Uterus (tissue), 4 donors: Measurements from ENCODE around the gene CRYBG1. TPM values are rescaled to one million over a fixed set of nuclear protein-coding genes. Genes with fewer than 3 reads are reported as not detected.
A peak's percentile ranks its signal among the peaks of the same experiment; 100 is the strongest.

Source experiments
- DNase-seq, 2 donors: peaks; one replicate each; pipeline ENCODE4 v3.0.0-alpha.2; 2019 to 2020
- H3K27ac ChIP-seq, 2 donors: fragments of 200-600 bp; sonication (generic); 1 replicate in 1 of 2; 2 replicates in 1 of 2; pipeline ENCODE4 v1.5.1; 2016 to 2018
- H3K27me3 ChIP-seq, 2 donors: fragments of 200-600 bp; sonication (generic); one replicate each; pipeline ENCODE4 v1.5.1; 2018 to 2019; ENCODE audit warnings: control low read depth in 1 of 2
- H3K36me3 ChIP-seq, 2 donors: fragments of 200-600 bp; sonication (generic); one replicate each; pipeline ENCODE4 v1.5.1; 2019; ENCODE audit warnings: control low read depth in 1 of 2
- H3K4me1 ChIP-seq, 2 donors: fragments of 200-600 bp; sonication (generic); one replicate each; pipeline ENCODE4 v1.5.1; 2018 to 2019; ENCODE audit warnings: control low read depth in 1 of 2
- H3K4me3 ChIP-seq, 2 donors: fragments of 200-600 bp; sonication (generic); 1 replicate in 1 of 2; 2 replicates in 1 of 2; pipeline ENCODE4 v1.5.1; 2018 to 2019; ENCODE audit warnings: mild to moderate bottlenecking in 1 of 2
- H3K9me3 ChIP-seq, 2 donors: fragments of 200-600 bp; sonication (generic); one replicate each; pipeline ENCODE4 v1.5.1; 2019; ENCODE audit warnings: control low read depth in 1 of 2
- CTCF ChIP-seq, 4 experiments: fragments of 200-600 bp in 2 of 4; fragments of 450-650 bp in 2 of 4; sonication (generic) in 2 of 4; IDR thresholded peaks; one replicate each; pipeline ENCODE4 v1.5.1; 2016 to 2019; ENCODE audit warnings: antibody characterized with exemption in 4 of 4, mild to moderate bottlenecking in 2 of 4, moderate library complexity in 1 of 4
- POLR2A ChIP-seq, 2 donors: fragments of 450-650 bp; IDR thresholded peaks; one replicate each; pipeline ENCODE4 v1.6.1; 2016; ENCODE audit warnings: antibody characterized with exemption in 2 of 2, mild to moderate bottlenecking in 1 of 2, moderate library complexity in 1 of 2
- intact Hi-C: fragments of 100-400 bp; cut with DNase I; formaldehyde crosslinking; loops from one replicate; pipeline ENCODE4 v1.15.1; 2023; ENCODE audit warnings: low total_unique reads
- total RNA-seq, 4 donors: library from RNA; depleted of rRNA in 3 of 4; stranded (reverse); fragments of >200 nt in 3 of 4; gene quantifications; one replicate each; pipeline versions ENCODE4 v1.1.0 to v1.2.4, GENCODE V29; 2014 to 2023
- donor health status: DM: yes; HTN: yes; CAD: no.

CRYBG1 gene
- 10 to 100 TPM in 2 of 4 donors, 1 to 10 TPM in 2; 3.6 to 65.3 (median 8.9) TPM for total RNA-seq

GRCh38 chr6:106360410-106360988 lies at the start of gene CRYBG1:
TSS of gene CRYBG1 (plus strand) at chr6:106360717. CDS start at chr6:106360909, 192 bp downstream.
- H3K4me1 ChIP-seq = peaks cover 0 to 12% of the 10 kb centered on the region in 2 donors
- peak within 1 kb of the TSS; percentile 8 to 29 for H3K4me3 ChIP-seq
- peaks cover 0 to 32% of the 10 kb centered on the region in 2 donors for H3K27me3 ChIP-seq
- intact Hi-C loops = no loop called here
- no peaks in the 10 kb centered on the region for H3K36me3 ChIP-seq
- TF ChIP-seq CTCF (IDR thresholded peaks at IDR 0.05) (peak; percentile 39 to 64 (median 54)), POLR2A (IDR thresholded peaks at IDR 0.05) (no peak)
- H3K9me3 ChIP-seq = no peaks in the 10 kb centered on the region
- no peak within 1 kb of the TSS for H3K27ac ChIP-seq
- DNase-seq = peak in 1 of 2 donors; percentile 33

- DNase-seq = no peak
- intact Hi-C loops = no loop called here
Observed at GRCh38 chr6:106315765-106316374, 44.6 kb upstream of the CRYBG1 start.

GRCh38 chr6:106316375-106316766 lies 44.1 kb upstream of the CRYBG1 start:
- H3K9me3 ChIP-seq = no peaks in the 10 kb centered on the region
- no peaks in the 10 kb centered on the region for H3K36me3 ChIP-seq
- TF ChIP-seq CTCF (IDR thresholded peaks at IDR 0.05) (no peak), POLR2A (IDR thresholded peaks at IDR 0.05) (no peak)
- no peaks in the 10 kb centered on the region for H3K27me3 ChIP-seq
- no peak overlapping the region for H3K4me3 ChIP-seq
- intact Hi-C loops = no loop called here
- no peaks in the 10 kb centered on the region for H3K4me1 ChIP-seq
- H3K27ac ChIP-seq = no peak overlapping the region
- DNase-seq = no peak

More at GRCh38 chr6:106315765-106316374, 44.6 kb upstream of the CRYBG1 start:
- Histone ChIP-seq H3K9me3 (no peaks in the 10 kb centered on the region), H3K27ac (no peak overlapping the region), H3K4me1 (no peaks in the 10 kb centered on the region), H3K36me3 (no peaks in the 10 kb centered on the region), H3K27me3 (no peaks in the 10 kb centered on the region), H3K4me3 (no peak overlapping the region)
- no peak for TF ChIP-seq CTCF (IDR thresholded peaks at IDR 0.05)
- no peak for TF ChIP-seq POLR2A (IDR thresholded peaks at IDR 0.05)

- DNase-seq = no peak
- intact Hi-C loops = no loop called here
- H3K36me3 ChIP-seq = no peaks in the 10 kb centered on the region
- no peaks in the 10 kb centered on the region for H3K27me3 ChIP-seq
- no peak for TF ChIP-seq CTCF (IDR thresholded peaks at IDR 0.05)
- no peak for TF ChIP-seq POLR2A (IDR thresholded peaks at IDR 0.05)
- no peak overlapping the region for H3K27ac ChIP-seq
- no peaks in the 10 kb centered on the region for H3K9me3 ChIP-seq
- no peaks in the 10 kb centered on the region for H3K4me1 ChIP-seq
- H3K4me3 ChIP-seq = no peak overlapping the region
Observed at GRCh38 chr6:106318061-106318460, 42.5 kb upstream of the CRYBG1 start.

- TF ChIP-seq POLR2A (IDR thresholded peaks at IDR 0.05) (no peak), CTCF (IDR thresholded peaks at IDR 0.05) (no peak)
- intact Hi-C loops = no loop called here
Observed at GRCh38 chr6:106318851-106319250, 41.7 kb upstream of the CRYBG1 start.

More at GRCh38 chr6:106318851-106319250, 41.7 kb upstream of the CRYBG1 start:
- Histone ChIP-seq H3K9me3 (no peaks in the 10 kb centered on the region), H3K36me3 (no peaks in the 10 kb centered on the region), H3K4me3 (no peak overlapping the region), H3K27ac (no peak overlapping the region), H3K27me3 (no peaks in the 10 kb centered on the region), H3K4me1 (no peaks in the 10 kb centered on the region)
- no peak for DNase-seq
